Measurements from ENCODE around the gene LRP8.

DNA sequence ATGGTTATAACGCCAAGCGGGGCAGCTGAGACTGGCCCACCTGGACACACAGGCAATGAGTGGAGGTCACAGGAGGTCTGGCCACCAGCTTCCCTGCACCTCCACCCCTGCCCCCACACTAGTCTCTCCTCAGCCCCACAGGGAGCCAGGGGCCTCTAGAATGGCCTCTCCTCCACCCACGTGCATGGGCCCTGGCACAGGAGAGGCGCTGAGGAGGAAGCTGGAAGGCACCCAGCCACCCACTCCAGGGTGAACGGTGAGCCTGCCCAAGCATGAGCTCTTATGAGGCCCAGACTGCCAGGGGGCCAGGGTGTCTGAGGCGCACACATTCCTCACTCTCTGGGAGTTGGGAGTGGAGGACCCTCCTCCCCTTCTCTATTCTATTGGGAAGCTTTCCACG, 22.2 kb downstream of the LRP8 start:
- TF ChIP-seq SIN3A (IDR thresholded peaks at IDR 0.05; ENCODE audit: borderline replicate concordance, insufficient read depth, low read depth, low read length) (no peak), POLR2AphosphoS5 (IDR thresholded peaks at IDR 0.05; ENCODE audit: low read depth, low read length) (no peak), TCF7L2 (IDR thresholded peaks at IDR 0.05; ENCODE audit: low read depth, low read length) (no peak)
- TF ChIP-seq, protein P1, sequence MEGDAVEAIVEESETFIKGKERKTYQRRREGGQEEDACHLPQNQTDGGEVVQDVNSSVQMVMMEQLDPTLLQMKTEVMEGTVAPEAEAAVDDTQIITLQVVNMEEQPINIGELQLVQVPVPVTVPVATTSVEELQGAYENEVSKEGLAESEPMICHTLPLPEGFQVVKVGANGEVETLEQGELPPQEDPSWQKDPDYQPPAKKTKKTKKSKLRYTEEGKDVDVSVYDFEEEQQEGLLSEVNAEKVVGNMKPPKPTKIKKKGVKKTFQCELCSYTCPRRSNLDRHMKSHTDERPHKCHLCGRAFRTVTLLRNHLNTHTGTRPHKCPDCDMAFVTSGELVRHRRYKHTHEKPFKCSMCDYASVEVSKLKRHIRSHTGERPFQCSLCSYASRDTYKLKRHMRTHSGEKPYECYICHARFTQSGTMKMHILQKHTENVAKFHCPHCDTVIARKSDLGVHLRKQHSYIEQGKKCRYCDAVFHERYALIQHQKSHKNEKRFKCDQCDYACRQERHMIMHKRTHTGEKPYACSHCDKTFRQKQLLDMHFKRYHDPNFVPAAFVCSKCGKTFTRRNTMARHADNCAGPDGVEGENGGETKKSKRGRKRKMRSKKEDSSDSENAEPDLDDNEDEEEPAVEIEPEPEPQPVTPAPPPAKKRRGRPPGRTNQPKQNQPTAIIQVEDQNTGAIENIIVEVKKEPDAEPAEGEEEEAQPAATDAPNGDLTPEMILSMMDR (IDR thresholded peaks at IDR 0.05) = no peak
- TF ChIP-seq, protein P2, sequence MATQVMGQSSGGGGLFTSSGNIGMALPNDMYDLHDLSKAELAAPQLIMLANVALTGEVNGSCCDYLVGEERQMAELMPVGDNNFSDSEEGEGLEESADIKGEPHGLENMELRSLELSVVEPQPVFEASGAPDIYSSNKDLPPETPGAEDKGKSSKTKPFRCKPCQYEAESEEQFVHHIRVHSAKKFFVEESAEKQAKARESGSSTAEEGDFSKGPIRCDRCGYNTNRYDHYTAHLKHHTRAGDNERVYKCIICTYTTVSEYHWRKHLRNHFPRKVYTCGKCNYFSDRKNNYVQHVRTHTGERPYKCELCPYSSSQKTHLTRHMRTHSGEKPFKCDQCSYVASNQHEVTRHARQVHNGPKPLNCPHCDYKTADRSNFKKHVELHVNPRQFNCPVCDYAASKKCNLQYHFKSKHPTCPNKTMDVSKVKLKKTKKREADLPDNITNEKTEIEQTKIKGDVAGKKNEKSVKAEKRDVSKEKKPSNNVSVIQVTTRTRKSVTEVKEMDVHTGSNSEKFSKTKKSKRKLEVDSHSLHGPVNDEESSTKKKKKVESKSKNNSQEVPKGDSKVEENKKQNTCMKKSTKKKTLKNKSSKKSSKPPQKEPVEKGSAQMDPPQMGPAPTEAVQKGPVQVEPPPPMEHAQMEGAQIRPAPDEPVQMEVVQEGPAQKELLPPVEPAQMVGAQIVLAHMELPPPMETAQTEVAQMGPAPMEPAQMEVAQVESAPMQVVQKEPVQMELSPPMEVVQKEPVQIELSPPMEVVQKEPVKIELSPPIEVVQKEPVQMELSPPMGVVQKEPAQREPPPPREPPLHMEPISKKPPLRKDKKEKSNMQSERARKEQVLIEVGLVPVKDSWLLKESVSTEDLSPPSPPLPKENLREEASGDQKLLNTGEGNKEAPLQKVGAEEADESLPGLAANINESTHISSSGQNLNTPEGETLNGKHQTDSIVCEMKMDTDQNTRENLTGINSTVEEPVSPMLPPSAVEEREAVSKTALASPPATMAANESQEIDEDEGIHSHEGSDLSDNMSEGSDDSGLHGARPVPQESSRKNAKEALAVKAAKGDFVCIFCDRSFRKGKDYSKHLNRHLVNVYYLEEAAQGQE (IDR thresholded peaks at IDR 0.05; ENCODE audit: insufficient read depth in 1 of 2, low read depth in 2 of 2, low read length in 1 of 2) = no peak
